GM06990 (cell line): ENCODE data around the gene SERPINI1.

Experiments
- DNase-seq: peaks from one replicate; pipeline ENCODE4 v3.0.0-alpha.2; 2011; ENCODE audit not compliant: insufficient read length; ENCODE audit errors: extremely low read depth
- H3K27me3 ChIP-seq: replicated peaks from 2 replicates; pipeline ENCODE4 v1.6.0; 2011; ENCODE audit warnings: low read length; ENCODE audit not compliant: control insufficient read depth, insufficient read depth
- H3K36me3 ChIP-seq: 2 replicates; pipeline ENCODE4 v1.5.1; 2011; ENCODE audit warnings: low read length; ENCODE audit not compliant: control insufficient read depth, insufficient read depth
- H3K4me3 ChIP-seq: replicated peaks from 2 replicates; pipeline ENCODE4 v1.5.1; 2011; ENCODE audit warnings: low read depth, mild to moderate bottlenecking, control low read depth, low read length
- CTCF ChIP-seq: IDR thresholded peaks from 2 replicates; pipeline ENCODE4 v1.5.1; 2011; ENCODE audit warnings: low read length, control low read depth, mild to moderate bottlenecking, inconsistent platforms; ENCODE audit not compliant: insufficient read depth, poor library complexity, severe bottlenecking

The SERPINI1 gene

GRCh38 chr3:167854846-167855245 is 119.3 kb downstream of the SERPINI1 start:
- H3K27me3 ChIP-seq, result no peaks in the 10 kb centered on the region
- no peak for TF ChIP-seq CTCF

GRCh38 chr3:167855306-167855705 is 119.8 kb downstream of the SERPINI1 start:
- Histone ChIP-seq H3K4me3 (no peak overlapping the region), H3K27me3 (no peaks in the 10 kb centered on the region), H3K36me3 (no peaks in the 10 kb centered on the region)
- no peak for DNase-seq
- no peak for TF ChIP-seq CTCF

More at GRCh38 chr3:167854846-167855245, 119.3 kb downstream of the SERPINI1 start:
- Histone ChIP-seq H3K36me3 (no peaks in the 10 kb centered on the region), H3K4me3 (no peak overlapping the region)
- DNase-seq, result no peak

- DNase-seq, result no peak
- TF ChIP-seq CTCF, result no peak
- no peaks in the 10 kb centered on the region for H3K27me3 ChIP-seq
- H3K36me3 ChIP-seq, result no peaks in the 10 kb centered on the region
- no peak overlapping the region for H3K4me3 ChIP-seq
Observed at GRCh38 chr3:167858865-167859264, 123.3 kb downstream of the SERPINI1 start.

- DNase-seq, result no peak
- H3K36me3 ChIP-seq, result no peaks in the 10 kb centered on the region
- TF ChIP-seq CTCF, result no peak
- no peak overlapping the region for H3K4me3 ChIP-seq
- no peaks in the 10 kb centered on the region for H3K27me3 ChIP-seq
Observed at GRCh38 chr3:167859610-167860009, 124.1 kb downstream of the SERPINI1 start.

- Histone ChIP-seq H3K27me3 (no peaks in the 10 kb centered on the region), H3K4me3 (no peak overlapping the region), H3K36me3 (no peaks in the 10 kb centered on the region)
- TF ChIP-seq CTCF, result no peak
- no peak for DNase-seq
Observed at GRCh38 chr3:167861649-167862048, 126.1 kb downstream of the SERPINI1 start.

GRCh38 chr3:167862104-167862730 is 126.7 kb downstream of the SERPINI1 start:
- Histone ChIP-seq H3K4me3 (no peak overlapping the region), H3K36me3 (no peaks in the 10 kb centered on the region), H3K27me3 (no peaks in the 10 kb centered on the region)
- TF ChIP-seq CTCF, result no peak
- DNase-seq, result no peak
